GM23248 (cell line): ENCODE measurements around the gene C4orf33.

ENCODE experiments used
- EZH2 ChIP-seq: fragments of 200-600 bp; sonication (generic); IDR thresholded peaks from 2 replicates; pipeline ENCODE4 v1.6.1; 2018; ENCODE audit warnings: antibody characterized with exemption, mild to moderate bottlenecking; ENCODE audit not compliant: insufficient read depth, poor library complexity, severe bottlenecking
- EZH2phosphoT487 ChIP-seq: fragments of 200-600 bp; sonication (generic); IDR thresholded peaks from 2 replicates; pipeline ENCODE4 v1.6.1; 2018; ENCODE audit warnings: antibody characterized with exemption, moderate library complexity, mild to moderate bottlenecking, low read depth; ENCODE audit not compliant: insufficient read depth

DNA sequence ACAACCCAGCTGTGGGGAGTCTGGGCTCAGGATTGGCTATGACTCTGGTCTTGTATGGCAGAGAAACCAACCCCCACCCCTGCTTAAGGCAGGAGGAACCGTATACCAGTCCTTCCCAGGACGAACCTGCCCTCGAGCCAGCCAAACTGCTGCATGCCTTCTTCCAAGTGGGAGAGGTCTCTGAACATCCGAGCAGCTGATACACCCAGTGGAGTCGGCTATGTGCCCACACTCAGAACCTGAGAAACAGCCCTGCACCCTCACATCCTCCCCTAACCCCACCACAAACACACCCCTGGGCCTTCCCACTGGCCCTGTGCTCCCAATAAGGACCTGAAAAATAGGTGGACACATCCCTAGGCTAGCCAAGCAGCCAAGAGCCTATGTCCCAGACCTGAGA is 21.8 kb downstream of the C4orf33 start:
- no peak for TF ChIP-seq EZH2
- TF ChIP-seq EZH2phosphoT487 = no peak
